Esophagus muscularis mucosa (tissue), 3 donors: ENCODE measurements around the gene STAT1.

ENCODE experiments used
- EP300 ChIP-seq: sonication (generic); formaldehyde crosslinking; IDR thresholded peaks from one replicate; pipeline ENCODE4 v1.6.1; 2017; ENCODE audit warnings: antibody characterized with exemption
- TF ChIP-seq, protein P1 (sequence below), 3 experiments: fragments of 200-600 bp in 2 of 3; fragments of 450-650 bp in 1 of 3; sonication (generic) in 2 of 3; IDR thresholded peaks; one replicate each; pipeline ENCODE4 v1.5.1; 2017 to 2019; ENCODE audit warnings: antibody characterized with exemption in 3 of 3, mild to moderate bottlenecking in 2 of 3, moderate library complexity in 1 of 3

DNA sequence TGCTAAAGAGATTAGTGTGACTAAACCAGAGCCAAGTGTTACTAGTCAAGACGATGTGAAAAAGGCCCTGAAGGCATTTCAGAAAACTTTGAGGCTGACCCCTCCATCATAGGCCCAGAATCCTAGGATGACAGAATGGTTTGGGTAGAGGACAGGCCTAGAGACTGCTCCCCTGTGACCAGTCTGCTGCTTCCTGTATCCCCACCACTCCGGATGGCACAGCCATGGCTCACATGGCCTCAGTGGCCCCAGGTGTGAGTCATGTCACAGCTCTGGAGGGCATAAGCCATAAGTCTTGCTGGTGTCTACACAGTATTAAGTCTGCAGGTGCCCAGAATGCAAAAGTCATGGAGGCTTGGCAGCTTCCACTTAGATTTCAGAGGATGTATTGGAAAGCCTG, 12.4 kb upstream of the STAT1 start:
- TF ChIP-seq, protein P1, sequence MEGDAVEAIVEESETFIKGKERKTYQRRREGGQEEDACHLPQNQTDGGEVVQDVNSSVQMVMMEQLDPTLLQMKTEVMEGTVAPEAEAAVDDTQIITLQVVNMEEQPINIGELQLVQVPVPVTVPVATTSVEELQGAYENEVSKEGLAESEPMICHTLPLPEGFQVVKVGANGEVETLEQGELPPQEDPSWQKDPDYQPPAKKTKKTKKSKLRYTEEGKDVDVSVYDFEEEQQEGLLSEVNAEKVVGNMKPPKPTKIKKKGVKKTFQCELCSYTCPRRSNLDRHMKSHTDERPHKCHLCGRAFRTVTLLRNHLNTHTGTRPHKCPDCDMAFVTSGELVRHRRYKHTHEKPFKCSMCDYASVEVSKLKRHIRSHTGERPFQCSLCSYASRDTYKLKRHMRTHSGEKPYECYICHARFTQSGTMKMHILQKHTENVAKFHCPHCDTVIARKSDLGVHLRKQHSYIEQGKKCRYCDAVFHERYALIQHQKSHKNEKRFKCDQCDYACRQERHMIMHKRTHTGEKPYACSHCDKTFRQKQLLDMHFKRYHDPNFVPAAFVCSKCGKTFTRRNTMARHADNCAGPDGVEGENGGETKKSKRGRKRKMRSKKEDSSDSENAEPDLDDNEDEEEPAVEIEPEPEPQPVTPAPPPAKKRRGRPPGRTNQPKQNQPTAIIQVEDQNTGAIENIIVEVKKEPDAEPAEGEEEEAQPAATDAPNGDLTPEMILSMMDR (IDR thresholded peaks at IDR 0.05), result no peak
- TF ChIP-seq EP300, result no peak
